Mesodermal cell (in vitro differentiated cells): ENCODE measurements around the gene SPEM3.

Source experiments
- H3K27ac ChIP-seq: 2 replicates; pipeline ENCODE4 v1.7.0; 2013; ENCODE audit warnings: mild to moderate bottlenecking, low read depth, low read length, moderate library complexity; ENCODE audit not compliant: severe bottlenecking
- H3K36me3 ChIP-seq: 2 replicates; pipeline ENCODE4 v1.7.1; 2013; ENCODE audit warnings: mild to moderate bottlenecking, low read length, moderate library complexity; ENCODE audit not compliant: control insufficient read depth, insufficient read depth
- H3K4me1 ChIP-seq: one replicate; pipeline ENCODE4 v1.7.1; 2013; ENCODE audit warnings: mild to moderate bottlenecking, low read length; ENCODE audit not compliant: insufficient read depth, control insufficient read depth, poor library complexity, severe bottlenecking
- H3K4me3 ChIP-seq: 2 replicates; pipeline ENCODE4 v1.7.0; 2013; ENCODE audit warnings: low read length, control low read depth, mild to moderate bottlenecking; ENCODE audit not compliant: insufficient read depth, poor library complexity, severe bottlenecking; ENCODE audit errors: extremely low read depth
- H3K9me3 ChIP-seq: 2 replicates; pipeline ENCODE4 v1.7.1; 2013; ENCODE audit warnings: mild to moderate bottlenecking, low read length, moderate library complexity; ENCODE audit not compliant: control insufficient read depth
- WGBS, 2 experiments: methylation state at CpG; one replicate each; pipeline ENCODE4 v1.1.5; 2013; ENCODE audit warnings: missing lambda C conversion rate in 2 of 2; ENCODE audit not compliant: insufficient coverage in 2 of 2; 5-methylcytosine and 5-hydroxymethylcytosine counted together

The SPEM3 gene

DNA sequence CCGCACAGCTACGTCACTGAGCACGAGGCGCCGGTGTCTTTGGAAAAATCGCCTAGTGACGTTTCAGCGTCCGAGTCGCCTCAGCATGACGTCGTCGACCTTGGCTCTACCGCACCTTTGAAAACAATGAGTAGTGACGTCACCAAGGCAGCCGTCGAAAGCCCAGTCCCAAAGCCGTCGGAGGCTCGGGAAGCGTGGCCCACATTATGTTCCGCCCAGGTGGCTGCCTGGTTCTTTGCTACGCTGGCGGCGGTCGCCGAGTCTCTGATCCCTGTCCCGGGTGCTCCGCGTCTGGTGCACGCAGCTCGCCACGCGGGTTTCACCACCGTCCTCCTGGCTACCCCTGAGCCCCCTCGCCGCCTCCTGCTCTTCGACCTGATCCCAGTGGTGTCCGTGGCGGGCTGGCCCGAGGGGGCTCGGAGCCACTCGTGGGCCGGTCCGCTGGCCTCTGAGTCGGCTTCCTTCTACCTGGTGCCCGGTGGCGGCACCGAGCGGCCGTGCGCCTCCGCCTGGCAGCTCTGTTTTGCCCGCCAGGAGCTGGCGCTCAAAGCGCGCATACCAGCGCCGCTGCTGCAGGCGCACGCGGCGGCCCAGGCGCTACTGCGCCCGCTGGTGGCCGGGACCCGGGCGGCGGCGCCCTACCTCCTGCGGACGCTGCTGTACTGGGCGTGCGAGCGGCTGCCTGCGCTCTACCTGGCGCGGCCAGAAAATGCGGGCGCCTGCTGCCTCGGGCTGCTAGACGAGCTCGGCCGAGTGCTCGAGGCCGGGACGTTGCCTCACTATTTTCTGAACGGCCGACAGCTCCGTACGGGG is 8.1 kb downstream of the SPEM3 start:
- Histone ChIP-seq H3K27ac (peak overlapping the region; percentile 45), H3K4me1 (peaks cover 15% of the 10 kb centered on the region), H3K36me3 (no peaks in the 10 kb centered on the region), H3K4me3 (peak overlapping the region; percentile 52), H3K9me3 (no peaks in the 10 kb centered on the region)
- 3 to 5% methylated on average over 77 to 91 of the region's 92 CpGs for WGBS, 2 experiments

DNA sequence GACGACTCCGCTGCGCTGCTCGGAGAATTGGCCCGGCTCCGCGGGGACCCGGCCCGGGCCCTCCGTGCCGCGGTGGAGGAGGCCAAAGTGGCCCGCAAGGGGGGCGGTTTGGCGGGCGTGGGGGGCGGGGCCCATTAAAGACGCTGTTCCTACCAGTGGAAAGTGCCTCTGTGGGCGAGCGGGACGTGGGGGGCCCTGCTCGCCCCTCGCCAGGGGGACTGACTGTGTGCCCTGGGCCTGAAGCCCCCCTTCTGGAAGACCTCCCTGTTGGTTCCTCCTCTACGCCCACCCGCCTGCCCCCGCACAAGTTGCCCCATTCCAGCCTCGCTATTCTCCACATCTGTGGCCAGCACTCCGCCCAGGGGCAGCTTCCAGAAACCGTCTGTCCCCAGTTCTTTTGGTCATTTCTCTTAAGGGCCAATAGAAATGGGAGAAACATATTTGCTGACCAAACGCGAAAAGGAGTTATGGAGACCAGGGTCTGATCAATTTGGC is 8.8 kb downstream of the SPEM3 start:
- Histone ChIP-seq H3K4me3 (peak overlapping the region; percentile 52), H3K9me3 (no peaks in the 10 kb centered on the region), H3K36me3 (no peaks in the 10 kb centered on the region), H3K4me1 (peaks cover 15% of the 10 kb centered on the region), H3K27ac (no peak overlapping the region)
- WGBS, 2 experiments, result 6 to 22% methylated on average over 15 to 19 of the region's 31 CpGs

DNA sequence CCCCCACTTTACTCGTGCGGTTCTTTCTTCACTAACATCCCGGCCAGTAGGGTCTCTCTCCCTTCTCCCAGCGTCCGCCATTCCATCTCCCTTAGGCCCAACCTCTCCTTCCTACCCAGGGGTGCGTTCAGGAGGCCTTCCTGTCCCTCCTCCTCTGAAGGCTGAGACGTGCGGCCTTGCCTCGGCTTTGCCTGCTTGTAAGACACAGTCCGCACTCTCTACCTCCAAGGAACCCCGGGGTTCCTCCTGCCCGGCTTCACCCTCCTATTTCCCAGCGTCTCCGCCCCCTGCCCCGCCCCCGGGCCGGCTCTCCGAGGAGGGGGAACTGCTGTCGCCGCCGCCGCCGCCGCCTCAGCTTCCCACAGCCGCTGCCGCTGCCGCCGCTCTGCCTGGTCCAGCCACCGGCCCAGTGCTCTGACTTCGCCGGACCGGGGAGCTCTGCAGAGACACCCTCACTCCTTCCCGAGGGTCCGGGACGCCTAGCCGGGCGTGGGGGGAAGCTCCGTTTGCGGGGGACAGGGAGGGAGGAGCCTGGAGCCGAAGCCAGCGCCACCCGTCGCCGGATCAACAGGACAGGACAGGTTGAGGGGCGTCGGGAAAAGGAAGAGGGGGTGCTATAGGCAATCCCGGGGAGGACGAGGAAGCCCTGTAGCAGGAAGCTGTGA is 9.4 kb downstream of the SPEM3 start:
- 5 to 7% methylated on average over 28 to 32 of the region's 48 CpGs for WGBS, 2 experiments
- Histone ChIP-seq H3K36me3 (no peaks in the 10 kb centered on the region), H3K27ac (peak overlapping the region; percentile 16), H3K9me3 (no peaks in the 10 kb centered on the region), H3K4me3 (peak overlapping the region; percentile 52), H3K4me1 (peaks cover 15% of the 10 kb centered on the region)

DNA sequence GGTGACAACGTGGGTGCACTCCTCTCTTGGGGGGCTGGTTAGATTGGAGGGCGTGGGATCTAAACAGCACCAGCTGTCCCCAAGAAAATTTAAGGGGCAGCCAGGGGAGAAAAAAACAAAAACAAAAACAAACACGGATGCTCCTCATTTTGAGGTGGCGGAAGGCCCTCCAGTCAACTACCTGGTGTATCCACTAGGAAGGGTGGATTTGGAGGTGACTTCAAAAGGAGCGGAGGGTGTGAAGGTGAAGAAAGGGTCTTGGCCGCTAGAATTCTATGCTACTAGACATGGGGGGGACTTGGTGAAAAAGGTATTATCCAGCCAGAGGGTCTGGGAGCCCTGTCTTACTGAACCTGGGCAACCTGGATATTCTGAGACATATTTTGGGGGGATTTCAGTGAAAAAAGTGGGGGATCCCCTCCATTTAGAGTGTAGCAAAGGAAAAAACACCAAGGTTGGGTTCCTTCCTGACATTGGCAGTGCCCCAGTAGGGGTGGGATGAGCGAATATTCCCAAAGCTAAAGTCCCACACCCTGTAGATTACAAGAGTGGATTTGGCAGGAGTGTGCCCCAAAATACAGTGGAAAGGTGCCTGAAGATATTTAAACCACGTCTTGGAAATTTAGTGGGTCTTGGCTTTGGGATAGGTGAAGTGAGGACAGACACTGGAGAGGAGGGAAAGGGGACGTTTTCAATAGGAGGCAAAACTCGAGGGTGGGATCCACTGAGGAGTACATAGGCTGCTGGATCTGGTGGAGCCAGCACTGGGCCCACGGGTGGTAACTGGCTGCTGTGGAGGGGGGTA is 10.2 kb downstream of the SPEM3 start:
- Histone ChIP-seq H3K4me1 (peaks cover 15% of the 10 kb centered on the region), H3K27ac (no peak overlapping the region), H3K36me3 (no peaks in the 10 kb centered on the region), H3K9me3 (no peaks in the 10 kb centered on the region), H3K4me3 (peak overlapping the region; percentile 75)
- 39 to 43% methylated on average over 8 to 10 of the region's 11 CpGs for WGBS, 2 experiments

DNA sequence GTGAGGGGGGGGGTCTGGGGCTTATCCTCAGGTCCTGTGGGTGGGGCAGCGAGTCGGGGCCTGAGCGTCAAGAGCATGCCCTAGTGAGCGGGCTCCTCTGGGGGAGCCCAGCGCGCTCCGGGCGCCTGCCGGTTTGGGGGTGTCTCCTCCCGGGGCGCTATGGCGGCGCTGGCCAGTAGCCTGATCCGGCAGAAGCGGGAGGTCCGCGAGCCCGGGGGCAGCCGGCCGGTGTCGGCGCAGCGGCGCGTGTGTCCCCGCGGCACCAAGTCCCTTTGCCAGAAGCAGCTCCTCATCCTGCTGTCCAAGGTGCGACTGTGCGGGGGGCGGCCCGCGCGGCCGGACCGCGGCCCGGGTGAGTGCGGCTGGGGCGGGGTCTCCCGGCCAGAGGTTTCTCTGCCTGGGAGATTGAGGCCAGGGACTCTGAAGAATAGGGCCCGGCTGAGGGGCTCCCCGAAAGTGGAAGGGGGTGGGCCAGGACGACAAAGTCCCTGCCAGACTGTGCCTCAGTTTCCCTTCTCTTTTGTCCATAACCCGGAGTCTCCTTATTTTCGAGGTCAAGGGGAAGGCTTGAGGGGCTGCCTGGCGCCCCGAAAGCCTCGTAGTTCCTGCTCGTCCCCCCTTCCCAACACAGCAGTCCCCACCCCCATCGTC is 10.9 kb downstream of the SPEM3 start, which contains the start of gene FGF11:
TSS of gene FGF11 (plus strand) at position 51 of the 651 bp plus-strand sequence. CDS start at position 160, 109 bp downstream.
- H3K4me1 ChIP-seq, result peaks cover 17% of the 10 kb centered on the region
- WGBS, 2 experiments, result 2 to 3% methylated on average over 35 to 46 of the region's 50 CpGs
- H3K36me3 ChIP-seq, result no peaks in the 10 kb centered on the region
- no peaks in the 10 kb centered on the region for H3K9me3 ChIP-seq
- H3K27ac ChIP-seq, result peak within 1 kb of the TSS; percentile 91
- peak within 1 kb of the TSS; percentile 75 for H3K4me3 ChIP-seq

DNA sequence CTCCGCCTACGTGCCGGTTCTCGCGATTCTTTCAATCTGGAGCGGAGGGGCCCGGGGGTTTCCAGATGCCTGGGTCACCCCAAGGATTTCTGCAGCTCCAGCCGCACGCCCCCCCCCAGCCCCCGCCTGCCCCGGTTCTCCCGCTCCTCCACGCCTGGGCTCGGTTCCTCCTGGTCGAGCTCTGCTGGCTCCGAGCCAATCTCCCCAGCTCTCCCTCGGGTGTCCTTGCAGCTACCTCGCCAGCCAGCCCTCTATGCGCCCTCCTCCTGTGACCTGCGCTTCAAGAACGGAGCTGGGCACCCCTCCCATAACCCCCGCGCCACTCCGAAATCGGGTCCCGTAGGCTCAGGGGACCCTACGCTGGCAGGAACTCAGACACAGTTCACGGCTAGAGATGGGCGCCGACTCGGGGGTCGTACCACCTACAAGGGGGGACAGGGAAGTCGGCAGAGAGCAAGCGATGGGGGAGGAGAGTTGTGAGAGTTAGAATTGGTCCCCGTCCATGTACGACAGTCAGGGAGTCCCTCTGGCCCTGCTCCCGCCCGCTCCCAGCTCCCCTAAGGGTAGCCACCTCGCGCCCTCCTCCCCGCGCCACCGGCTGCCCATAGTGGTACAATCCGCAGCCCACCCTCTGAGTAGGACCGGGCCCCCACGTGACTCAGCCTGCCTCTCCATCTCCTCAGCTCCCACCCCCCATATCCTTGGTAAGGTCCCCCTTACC is 11.6 kb downstream of the SPEM3 start:
- WGBS, 2 experiments, result 0% methylated on average over 35 to 40 of the region's 46 CpGs
- peak overlapping the region; percentile 75 for H3K4me3 ChIP-seq
- H3K27ac ChIP-seq, result peak overlapping the region; percentile 91
- peaks cover 19% of the 10 kb centered on the region for H3K4me1 ChIP-seq
- no peaks in the 10 kb centered on the region for H3K36me3 ChIP-seq
- no peaks in the 10 kb centered on the region for H3K9me3 ChIP-seq

DNA sequence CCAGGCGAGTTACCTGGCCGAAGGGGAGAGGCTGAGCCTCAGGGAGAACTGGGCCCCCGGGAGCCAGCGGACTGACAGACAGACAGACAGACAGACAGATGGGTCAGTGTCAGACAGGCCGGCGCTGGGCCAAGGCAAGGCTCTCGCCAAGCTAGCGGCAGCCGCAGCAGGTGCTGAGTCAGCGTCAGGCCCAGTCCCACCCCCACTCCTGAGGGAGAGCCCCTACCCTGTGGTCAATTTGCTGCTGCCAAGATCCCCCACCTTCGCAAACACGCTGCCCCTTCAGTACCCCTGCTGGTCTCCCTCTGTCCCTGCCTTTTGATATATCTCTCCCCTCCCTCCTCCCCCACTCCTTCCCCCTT is 12.2 kb downstream of the SPEM3 start:
- peaks cover 19% of the 10 kb centered on the region for H3K4me1 ChIP-seq
- H3K27ac ChIP-seq, result peak overlapping the region; percentile 91
- 3 to 11% methylated on average over 7 to 10 of the region's 12 CpGs for WGBS, 2 experiments
- H3K36me3 ChIP-seq, result no peaks in the 10 kb centered on the region
- peak overlapping the region; percentile 75 for H3K4me3 ChIP-seq
- H3K9me3 ChIP-seq, result no peaks in the 10 kb centered on the region

DNA sequence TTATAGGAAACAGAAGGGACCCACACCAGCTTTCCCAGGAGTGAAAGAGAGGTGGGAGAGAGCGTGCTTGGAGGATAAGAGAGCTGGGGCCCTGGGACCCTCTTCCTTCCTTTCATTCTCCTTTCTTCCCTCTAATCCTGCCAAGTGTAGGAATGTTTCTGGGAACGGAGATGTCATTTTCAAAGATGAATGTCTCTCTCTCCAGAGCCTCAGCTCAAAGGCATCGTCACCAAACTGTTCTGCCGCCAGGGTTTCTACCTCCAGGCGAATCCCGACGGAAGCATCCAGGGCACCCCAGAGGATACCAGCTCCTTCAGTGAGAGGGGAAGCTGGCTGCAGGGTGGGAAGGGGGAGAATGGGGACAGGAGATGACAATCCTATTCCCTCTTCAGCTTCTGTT is 12.6 kb downstream of the SPEM3 start:
- H3K36me3 ChIP-seq, result no peaks in the 10 kb centered on the region
- H3K27ac ChIP-seq, result peak overlapping the region; percentile 91
- no peak overlapping the region for H3K4me3 ChIP-seq
- WGBS, 2 experiments, result 60 to 66% methylated on average over 3 to 5 of the region's 7 CpGs
- H3K9me3 ChIP-seq, result no peaks in the 10 kb centered on the region
- H3K4me1 ChIP-seq, result peaks cover 19% of the 10 kb centered on the region

DNA sequence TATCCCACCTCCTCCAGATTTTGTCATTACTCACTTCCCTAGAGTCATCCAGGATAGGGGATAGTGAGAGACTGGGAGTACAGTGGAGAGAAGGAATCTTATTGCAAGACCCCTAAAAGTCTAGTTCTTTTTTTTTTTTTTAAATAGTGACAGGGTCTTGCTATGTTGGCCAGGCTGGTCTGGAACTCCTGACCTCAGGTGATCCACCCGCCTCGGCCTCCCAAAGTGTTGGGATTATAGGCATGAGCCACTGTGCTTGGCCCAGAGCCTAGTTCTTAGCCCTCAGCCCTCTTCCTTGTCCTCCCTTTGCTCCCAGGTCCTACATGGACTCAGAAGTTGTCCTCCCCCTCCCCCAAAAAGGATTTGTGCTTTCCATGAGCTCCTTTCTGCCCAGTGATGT is 13.5 kb downstream of the SPEM3 start:
- Histone ChIP-seq H3K4me1 (peaks cover 19% of the 10 kb centered on the region), H3K9me3 (no peaks in the 10 kb centered on the region), H3K4me3 (no peak overlapping the region), H3K27ac (no peak overlapping the region), H3K36me3 (no peaks in the 10 kb centered on the region)
- WGBS, 2 experiments, result 100% methylated on average over 2 of the region's 2 CpGs
